ELF-1 (cell line): Measurements from ENCODE around the gene SNX33.
A peak's percentile ranks its signal among the peaks of the same experiment; 100 is the strongest.
"Not testable (repeated sequence)": the region's sequence is repeated elsewhere in the genome, so short reads cannot be mapped to it uniquely, and the experiment has no call there.

Experiments used
- DNase-seq: peaks from one replicate; pipeline ENCODE4 v3.0.0-alpha.2; 2016; ENCODE audit warnings: low read depth, low spot score

Gene SNX33

GRCh38 chr15:75699961-75700874 lies 52.5 kb downstream of the SNX33 start:
- DNase-seq, result peak; percentile 41

GRCh38 chr15:75701071-75702003 lies 53.6 kb downstream of the SNX33 start:
- not testable (repeated sequence) for DNase-seq

- DNase-seq, result peak; percentile 50
These were observed 54.7 kb downstream of the SNX33 start for GRCh38 chr15:75702436-75702835.

- not testable (repeated sequence) for DNase-seq
These were observed 55.9 kb downstream of the SNX33 start for GRCh38 chr15:75703440-75704262.

GRCh38 chr15:75704263-75704615 lies 56.5 kb downstream of the SNX33 start:
- no peak for DNase-seq

GRCh38 chr15:75704618-75705017 lies 56.9 kb downstream of the SNX33 start:
- no peak for DNase-seq

GRCh38 chr15:75705375-75705774 lies 57.7 kb downstream of the SNX33 start:
- not testable (repeated sequence) for DNase-seq

- DNase-seq, result no peak
These were observed 58.4 kb downstream of the SNX33 start for GRCh38 chr15:75705854-75706681.

- DNase-seq, result no peak
These were observed 58.9 kb downstream of the SNX33 start for GRCh38 chr15:75706682-75706954.

- DNase-seq, result not testable (repeated sequence)
These were observed 61.7 kb downstream of the SNX33 start for GRCh38 chr15:75709458-75709857.

GRCh38 chr15:75710874-75711273 lies 63.2 kb downstream of the SNX33 start:
- DNase-seq, result not testable (repeated sequence)

- not testable (repeated sequence) for DNase-seq
These were observed 63.8 kb downstream of the SNX33 start for GRCh38 chr15:75711495-75711894.
